ENCODE results near the gene ZCCHC14.
A peak's percentile ranks its signal among the peaks of the same experiment; 100 is the strongest.

ZCCHC14 gene

DNA sequence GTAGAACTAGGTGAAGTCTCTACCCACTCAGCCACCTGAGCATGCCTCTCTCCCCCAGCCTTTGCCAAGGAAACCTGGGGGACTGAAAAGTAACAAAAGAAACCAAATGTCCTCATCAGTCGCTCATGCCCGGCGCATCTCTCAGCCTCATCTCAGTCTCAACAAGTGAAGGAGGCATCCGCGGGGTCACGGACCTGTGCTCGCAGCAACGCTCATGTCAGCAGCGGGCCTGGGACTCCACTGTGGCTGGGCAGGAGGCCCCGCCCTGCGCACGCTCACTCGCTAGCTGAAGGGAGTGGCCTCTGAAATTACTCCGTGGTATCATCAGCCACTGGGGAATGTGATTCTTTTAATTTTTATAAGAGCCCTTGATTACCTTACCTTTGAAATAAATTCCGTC lies 69.4 kb downstream of the ZCCHC14 start:
- no peak for DNase-seq

DNA sequence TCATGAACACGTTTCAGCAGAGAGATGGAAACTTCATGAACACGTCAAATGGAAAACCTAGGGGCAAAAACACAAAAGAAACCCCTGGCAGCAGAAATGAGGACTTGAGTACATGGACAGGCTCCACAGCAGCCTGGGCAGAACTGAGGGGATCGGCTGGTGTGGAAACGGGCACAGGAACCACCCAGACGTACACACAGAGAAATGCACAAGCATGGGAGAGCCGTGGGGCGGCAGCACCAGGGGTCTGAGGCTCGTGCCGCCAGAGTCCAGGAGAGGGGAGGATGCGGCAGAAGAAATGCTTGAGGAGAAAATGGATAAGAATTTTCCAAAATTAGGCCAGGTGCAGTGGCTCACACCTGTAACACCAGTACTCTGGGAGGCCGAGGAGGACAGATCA lies 70.7 kb downstream of the ZCCHC14 start:
- no peak for DNase-seq

DNA sequence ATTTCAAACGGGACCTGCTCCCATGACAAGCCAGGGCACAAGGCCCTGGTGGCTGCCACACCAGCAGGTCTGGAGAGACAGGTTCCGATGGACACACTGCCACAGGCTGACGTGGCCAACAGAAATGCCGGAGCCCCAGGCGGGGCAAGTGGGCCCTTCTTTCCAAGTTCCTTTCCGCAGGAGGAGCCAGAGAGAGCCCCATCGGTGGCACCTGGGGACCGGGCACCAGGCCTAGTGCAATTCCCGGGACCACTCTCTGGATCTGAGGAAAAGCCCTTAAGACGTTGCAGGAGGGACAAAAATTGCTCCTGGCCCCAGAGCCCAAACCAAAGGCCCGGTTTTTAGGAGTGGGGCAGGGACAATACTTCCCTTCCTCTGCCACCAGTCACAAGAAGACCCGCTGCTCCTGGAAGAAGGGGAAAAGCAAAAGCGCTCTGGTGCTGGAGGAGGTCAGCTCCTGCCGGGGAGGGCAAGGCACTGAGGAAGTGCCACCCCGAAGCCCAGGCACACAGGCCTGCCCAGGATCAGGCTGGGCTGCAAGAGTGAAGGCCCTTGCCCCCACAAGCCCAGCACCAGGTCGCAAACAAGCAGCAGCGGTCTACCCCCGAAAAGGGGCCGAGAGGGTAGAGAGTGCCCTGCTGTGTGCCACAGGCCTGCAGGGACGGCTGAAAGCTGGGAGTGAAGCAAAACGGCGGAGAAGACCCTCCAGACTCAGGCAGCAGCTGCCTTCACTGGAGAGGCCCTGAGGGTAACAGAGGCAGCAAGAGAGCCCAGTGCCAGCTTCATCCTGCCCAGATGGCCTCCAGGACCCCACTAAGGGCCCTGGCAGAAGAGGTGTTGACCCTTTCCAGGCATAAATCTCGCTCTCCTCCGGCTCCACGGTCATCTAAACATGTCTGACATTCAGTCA lies 71.6 kb downstream of the ZCCHC14 start:
- DNase-seq, result no peak

DNA sequence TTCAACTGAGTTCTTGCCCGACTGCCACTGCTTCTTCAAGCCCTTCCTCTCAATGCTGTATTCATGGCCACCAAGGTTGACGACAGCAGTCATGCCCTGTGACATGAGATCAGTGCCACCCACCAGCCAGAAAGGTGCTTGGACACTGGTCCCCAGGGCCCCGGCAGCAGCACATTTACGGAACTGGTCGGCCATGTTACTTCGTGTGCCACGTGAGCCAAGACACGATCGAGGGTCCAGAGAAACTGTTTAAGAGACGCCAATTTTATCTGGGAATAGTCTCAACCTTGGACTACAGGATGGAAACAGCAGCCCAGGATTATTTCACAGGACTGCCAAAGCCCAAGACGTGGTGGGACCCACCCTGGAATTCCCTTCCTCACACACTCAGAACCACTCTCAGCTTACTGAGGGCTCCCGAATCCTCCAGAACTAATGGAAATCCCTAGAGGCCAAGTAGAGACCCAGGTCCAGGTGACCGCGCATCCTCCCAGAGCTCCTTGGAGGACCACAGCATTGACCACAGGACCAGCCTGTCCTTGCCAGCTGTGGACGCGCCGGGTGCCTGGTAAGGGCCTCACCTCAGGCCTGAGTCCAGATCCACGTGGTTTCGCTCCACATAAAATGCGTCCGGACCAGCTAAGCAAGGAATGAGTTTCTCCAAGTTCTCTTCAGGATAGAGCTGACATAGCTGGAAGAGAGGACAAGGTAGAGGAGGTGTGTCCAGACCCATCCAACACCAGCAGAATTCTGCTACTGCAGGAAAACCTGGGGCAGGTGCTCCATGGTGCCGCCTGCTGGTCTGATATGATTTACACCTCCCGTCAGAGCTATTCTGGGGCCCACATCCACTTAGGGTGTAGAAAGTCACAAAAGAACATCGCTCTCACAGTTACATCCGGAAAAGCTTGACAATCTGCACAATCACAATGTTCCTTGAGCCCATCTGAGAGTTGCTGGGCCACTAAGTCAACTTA lies 72.5 kb downstream of the ZCCHC14 start:
- no peak for DNase-seq

DNA sequence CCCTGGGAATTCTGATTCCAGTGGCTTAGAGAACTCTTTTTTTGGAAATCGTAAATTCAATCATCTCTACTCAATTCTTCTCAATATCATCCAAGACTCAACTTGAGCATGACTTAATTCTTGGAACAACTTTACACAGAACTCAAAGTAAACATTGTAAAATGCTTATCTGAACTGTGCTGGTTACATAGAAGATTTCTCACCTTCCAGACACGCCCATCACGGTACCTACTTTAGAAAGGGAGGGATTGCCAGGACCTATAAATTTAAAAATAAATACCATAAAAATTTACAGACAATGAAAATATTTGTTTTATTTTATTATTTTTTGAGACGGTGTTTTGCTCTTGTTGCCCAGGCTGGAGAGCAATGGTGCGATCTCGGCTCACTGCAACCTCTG lies 74.2 kb downstream of the ZCCHC14 start:
- DNase-seq, result no peak

DNA sequence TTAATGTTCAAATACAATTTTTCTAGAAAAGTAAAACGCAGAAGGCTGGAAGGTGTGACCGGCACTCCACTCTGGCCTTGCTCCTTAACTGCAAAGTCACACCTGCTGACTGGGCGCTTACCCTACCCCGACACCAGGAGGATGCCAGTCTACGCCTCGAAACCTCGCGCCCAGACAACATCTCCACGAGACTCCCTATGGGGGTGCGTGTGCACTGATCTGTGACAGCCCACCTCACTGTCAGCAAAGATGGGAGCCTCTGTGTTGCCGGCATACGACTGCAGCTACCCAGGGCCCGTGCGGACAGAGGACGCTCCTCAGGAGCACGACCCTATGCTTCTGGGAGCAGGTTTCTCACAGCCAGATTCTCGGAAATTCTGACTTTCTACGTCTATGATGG lies 74.6 kb downstream of the ZCCHC14 start:
- no peak for DNase-seq

DNA sequence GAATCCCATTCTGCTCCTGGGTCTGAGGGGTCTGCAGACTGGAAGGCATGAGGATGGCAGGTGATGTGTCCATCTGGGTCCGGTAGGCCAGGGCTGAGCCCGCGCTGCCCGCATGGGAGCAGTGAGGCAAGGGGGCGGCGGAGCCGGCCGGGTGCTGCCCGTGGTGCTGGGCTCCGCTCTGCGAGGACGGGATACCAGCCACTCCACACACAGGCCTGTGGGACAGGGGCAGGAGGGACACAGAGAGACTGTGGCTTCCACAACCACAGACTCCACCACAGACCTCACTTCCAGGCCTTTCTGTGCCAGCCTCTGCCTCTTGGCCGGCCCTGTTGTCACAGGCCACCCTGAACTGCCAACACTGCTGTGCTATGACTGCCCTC lies 75.3 kb downstream of the ZCCHC14 start:
- no peak for DNase-seq

DNA sequence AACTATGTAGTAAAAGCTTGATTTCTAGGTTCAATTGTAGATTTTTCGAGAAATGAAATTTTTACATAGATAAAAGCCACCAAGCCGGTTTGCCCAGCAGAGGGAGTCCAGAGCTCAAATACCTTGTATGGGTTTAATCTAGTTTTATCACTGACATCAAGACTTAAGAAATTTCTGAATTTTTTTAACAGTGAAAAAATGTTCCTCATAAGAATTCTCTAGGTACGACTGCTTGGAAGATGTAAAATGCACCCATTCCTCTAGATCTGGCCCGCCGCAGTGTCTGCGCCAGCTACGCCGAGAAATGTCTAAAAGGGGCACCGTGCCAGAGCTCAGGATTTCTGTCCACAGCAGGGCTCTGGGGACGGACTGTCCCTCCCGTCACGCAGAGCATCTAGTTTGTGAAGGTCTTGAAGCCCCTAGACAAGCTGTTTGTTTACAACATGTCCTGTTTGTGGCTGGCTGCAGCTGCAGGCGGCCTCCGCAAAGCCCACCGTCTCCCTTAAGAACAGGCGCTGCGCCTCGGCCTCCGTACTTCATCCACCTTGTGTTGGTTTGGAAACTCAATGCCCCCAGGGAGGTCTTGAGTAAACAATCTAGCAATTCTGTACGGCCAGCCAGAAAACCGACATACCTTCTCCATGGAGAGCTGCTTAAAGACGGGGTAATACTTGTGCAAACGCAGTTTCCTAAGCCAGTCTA lies 75.8 kb downstream of the ZCCHC14 start:
- peak; percentile 29 for DNase-seq

DNA sequence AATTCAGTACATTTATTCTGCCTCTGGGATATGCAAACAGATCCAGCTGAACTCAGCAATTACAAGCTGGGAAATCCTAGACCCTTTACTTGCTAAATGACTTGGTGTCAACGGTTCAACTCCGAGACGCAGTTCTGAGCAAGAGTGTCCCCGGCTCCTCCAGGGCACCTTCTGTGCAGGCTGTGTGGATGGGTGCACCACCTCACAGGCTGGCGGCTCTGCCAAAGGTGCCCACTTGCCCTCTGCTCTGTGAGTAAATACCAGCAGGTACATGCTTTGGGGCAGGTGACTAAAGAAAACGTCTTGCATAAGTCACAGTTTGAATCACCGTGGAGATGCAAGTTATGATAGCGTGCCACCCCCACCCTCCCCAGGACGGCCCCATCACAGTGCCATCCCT lies 77.4 kb downstream of the ZCCHC14 start:
- no peak for DNase-seq

DNA sequence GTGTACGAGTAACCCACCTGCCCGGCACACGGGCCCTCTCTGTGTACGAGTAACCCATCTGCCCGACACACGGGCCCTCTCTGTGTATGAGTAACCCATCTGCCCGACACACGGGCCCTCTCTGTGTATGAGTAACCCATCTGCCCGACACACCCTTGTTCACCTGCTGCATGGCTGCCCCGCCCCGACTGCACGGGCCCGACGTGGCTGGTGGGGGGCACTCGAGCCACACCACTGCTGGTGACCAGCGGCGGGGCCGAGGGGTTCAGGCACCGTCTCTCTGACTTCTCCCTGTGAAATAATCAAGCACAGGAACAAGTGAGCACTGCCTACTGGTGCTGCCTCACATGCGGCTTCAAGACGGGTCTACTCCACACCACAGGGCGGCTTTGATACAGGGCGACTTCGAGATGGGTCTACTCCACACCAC lies 78.6 kb downstream of the ZCCHC14 start:
- no peak for DNase-seq

DNA sequence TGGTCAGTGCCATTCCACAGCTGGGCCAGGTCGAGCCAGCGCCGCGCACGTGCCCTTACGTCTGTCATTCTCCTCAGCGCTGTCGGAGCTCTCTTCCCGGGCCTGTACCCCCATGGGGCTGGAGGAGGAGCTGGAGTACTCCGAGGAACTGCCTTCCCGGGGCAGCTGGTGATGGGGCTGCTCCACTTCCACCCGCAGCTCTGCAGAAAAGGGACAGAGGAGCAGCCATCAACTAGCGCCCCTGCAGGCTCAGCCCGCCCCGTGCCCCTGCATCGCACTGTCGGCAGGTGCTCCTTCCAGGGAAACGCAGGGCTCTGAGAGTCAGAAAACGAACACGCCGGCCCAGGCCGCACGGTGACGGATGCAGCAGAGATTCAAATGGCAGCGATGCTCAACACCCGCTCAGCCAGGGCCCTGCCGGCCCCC lies 79.8 kb downstream of the ZCCHC14 start:
- DNase-seq, result no peak

DNA sequence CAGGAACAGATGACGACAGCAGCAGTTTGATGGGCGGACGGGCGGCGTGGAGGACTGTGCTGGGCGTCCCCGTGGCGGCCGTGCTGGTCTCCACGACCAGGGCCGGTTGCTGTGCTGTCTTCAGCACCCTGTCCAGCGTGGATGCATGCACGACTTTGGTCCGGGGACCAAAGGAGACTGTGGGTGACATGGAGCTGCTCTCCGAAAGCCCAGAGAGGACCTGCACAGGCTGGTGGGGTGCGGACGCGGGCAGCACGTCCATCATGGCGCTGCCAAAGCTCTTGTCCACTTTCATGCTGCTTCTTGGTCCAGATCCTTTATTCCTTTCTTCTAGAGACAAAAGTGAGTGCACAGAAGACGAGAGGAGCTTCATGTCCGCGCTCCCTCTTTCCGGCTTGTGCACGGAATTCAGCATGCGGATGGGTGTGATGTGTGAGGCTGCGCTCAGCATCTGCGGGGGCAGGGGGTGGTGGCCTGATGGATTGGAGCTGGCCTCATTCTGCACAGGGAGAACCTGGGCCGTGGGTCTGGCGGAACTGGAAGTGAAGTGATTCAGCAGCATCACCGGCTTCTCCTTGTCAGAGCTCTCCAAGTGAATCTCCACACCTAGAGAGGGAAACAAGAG lies 80.3 kb downstream of the ZCCHC14 start:
- DNase-seq, result no peak

DNA sequence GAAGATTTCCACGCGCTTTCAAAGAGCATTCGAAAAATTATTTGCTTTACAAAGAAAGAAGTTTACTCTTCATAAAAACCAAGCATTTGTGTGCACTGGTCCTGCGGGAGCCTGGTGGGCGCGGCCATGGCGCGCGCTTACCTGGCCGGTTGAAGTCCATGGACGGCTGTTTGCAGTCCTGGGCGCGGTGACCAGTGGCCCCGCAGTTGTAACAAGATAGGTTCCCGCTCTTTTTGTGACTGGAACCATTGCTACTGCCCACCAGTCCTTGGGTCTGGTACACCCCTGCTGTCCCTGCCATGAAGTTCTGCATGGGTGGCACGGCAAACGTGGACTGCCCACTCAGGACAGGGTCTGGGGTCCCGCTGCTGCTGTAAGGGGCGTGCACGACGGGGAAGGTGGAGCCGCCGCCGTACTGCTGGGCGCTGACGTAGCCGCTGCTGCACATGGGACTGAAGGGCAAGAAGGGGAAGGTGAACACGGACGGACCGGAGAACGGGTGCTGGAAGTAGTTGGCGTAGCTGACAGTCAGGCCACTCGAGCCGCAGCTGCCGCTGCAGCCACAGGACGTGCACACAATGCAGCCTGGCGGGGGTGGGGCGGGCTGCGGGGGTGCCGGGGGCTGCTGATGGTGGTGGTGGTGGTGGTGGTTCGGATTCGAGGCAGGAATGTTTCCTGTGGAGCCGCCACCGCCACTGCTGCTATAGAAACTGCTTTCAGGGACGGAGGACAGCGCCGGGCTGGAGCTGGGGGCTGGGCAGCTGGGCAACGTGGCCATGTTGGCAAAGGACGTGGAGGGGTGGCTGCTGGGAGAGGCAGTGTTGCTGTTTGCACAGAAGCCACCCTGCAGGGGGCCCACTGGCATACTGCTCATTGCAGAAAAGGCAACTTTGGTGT lies 81.2 kb downstream of the ZCCHC14 start:
- no peak for DNase-seq

DNA sequence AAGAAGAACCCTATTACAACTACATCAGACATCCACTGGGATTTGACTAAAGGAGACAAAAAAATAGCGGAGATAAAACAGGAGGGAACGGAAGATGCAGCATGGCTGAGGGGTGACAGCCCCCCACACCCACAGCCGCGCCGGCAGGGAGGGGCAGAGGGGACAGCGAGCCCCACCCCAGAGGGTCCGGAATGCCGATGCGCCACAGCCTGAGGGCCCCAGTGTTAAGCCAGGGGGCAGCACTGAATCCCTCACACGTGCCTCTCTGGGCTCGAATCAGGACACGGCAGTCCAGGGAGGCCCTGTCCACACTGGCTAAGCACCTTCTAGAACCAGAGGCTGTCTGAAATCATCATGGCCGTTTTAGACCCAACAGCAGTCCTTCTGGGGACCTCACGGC lies 81.9 kb downstream of the ZCCHC14 start:
- DNase-seq, result no peak

DNA sequence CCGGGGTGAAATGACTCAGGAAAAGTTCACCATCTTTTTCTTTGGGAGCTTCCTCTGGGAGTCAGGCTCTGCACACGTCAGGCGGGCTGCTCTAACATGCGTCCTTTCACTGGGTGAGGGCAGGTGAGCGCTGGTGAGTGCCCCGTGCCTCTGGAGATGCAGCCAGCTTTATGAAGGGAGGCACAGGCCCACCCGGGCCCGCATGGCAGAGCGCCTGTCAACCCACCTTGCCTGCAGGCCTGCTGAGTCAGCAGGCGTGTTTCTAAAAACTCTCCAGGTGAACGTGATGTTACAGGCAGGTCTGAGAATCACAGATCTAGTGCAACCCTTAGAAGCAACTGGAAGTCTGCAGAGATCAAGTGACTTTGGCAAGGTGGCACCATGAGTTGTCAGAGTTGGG lies 82.3 kb downstream of the ZCCHC14 start:
- DNase-seq, result no peak

DNA sequence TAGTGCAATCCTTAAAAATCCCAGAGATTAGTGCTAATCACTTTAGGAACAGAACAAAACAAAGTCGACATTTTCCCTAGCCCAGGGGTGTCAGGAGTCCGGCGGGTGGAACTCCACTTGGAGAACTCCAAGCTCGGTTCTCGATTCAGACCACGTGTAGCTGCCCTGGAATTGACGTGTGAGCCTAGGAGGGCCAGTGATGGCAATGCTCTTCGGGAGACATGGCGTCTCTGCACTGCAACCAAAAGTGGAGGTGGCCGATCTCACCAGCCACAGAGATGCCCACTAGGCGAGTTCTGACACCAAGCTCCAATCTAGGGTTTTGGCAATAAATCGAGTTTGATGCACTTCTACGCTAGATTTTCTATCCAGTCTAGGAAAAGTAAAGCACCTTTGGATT lies 83.0 kb downstream of the ZCCHC14 start:
- no peak for DNase-seq

DNA sequence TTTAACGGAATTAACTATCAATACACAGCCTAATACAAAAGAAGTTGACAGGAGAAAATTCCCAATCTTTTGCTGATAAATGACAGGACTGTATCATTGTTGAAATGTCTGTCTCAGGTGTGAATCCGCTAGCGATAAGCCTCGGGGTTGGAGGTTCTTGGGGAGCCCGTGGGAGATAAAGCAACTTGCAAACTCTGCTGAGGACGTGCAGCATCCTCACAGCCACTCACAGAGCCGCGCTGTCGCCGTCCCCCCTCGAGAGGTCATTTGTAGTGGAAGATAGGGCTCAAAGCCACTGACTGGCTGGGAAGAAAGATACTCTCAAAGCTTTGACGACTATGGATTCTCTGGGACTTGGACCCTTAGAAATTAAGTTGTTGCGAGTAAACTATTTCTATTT lies 83.7 kb downstream of the ZCCHC14 start:
- DNase-seq, result no peak

DNA sequence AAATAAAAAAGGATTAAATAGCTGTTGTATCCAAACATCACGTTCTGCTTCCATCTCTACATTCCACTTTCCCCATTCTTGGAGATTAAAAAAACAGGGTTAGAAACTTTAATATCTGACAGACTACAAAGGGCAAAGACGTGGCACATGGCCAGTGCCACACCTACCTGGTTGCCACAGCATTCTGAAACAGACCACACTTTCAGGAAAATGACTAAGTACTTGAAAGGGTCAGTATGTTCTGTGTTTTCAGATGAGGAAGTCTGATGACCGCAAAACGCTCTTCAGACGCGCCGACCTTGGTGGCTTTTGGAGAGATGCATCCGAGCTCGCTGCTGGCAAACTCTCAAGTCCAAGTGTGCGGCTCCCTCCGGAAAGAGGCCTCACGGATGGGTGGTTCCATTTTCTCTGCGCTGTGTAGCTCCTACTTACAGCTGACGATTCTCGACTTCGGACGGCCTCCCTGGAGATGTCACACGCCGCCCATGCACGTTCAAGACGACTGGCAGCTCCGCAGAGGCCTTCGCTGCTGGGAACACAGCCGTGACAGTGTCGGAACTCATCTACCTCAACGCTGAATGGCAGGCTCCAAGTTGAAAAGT lies 85.2 kb downstream of the ZCCHC14 start:
- peak; percentile 18 for DNase-seq

DNA sequence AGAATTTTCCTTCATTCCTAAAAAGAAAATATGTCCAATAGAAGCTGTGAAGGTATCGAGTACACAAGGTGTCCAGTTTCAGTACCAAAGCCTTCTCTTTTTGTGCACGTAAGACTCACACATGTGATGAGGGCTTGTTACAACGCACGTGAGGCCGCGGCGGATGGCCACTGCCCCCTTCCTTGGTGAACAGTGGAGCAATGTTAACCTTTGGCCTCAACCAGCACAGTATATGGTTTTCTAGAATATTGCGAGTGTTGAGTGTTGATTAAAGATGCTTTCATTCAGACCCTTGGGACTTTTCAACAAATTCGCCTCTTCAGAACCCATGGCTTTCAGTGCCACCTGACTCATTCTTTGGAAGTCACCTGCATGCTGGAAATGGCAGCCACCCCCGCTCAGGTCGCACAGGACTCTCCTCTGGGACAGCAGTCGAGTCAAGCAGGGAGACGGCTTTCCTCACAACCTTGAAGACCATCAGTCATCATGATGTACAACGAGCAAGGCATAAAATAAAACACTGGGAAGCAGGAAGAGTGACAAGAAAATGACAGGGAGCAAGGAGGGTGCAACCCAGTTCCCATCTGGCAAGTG lies 86.2 kb downstream of the ZCCHC14 start:
- no peak for DNase-seq

DNA sequence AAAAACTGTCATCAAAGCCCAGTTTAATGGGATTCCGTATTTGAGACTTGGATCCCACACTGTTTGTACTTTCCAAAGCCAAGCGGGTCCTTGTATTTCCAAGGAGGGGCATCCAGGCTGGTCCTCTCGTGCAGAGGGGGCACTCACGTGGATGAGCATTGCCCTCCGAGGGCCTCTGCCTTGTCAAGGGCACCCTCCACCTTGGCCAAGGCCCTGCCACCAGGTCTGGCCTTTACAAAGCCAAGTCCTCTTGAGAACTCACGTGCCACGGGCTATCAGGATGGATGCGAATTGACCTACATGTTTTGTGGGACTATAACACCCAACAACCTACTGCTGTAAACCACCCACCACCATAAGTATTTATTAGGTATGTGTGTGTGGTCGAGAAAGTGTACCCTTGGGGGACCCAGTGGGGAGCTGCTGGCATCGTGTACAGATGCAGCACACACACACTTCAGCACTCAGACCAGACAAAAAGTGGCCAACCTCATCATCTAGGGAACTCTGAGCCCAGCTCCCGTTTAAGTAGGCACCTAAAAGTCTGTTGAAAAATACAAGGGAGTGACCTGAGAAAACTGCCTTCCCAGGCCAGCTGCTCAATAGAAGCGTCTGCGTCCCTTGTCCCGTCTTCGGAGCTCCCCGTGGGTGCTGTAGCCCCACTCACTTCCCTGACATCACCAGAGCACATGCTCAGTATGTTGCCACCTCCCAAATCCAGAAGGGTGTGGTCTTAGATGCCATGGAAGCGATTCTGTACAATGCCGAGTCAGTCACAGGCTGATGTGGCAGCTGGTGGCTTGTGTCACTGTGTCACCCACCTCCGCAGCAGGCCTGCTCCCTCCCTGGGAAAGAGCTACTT lies 87.8 kb downstream of the ZCCHC14 start:
- no peak for DNase-seq
